ENCODE data around the gene CNTN5. TPM values are rescaled to one million over a fixed set of nuclear protein-coding genes. Genes with fewer than 3 reads are reported as not detected.

The CNTN5 gene
- total RNA-seq, 1 donor from 2014 or later, result not detected

DNA sequence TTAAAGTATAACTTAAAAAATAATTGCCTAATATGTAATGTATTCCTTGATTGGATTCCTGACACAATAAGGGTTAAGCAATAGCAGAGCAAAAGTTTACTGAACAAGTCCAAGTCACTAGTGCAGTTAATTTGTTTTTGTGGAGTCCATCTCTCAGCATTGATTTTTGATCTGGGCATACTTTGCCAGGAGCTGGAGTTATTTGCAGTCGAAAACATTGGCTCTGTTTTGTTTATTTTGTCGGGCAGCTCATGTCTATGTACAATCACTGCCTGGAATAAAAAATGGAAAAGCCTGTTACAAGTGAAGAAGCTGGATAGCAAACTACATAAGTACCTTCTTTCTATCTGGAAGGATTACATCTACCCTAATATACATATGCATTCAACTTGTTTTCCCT is 625.2 kb downstream of the CNTN5 start:
- TF ChIP-seq, protein P1, sequence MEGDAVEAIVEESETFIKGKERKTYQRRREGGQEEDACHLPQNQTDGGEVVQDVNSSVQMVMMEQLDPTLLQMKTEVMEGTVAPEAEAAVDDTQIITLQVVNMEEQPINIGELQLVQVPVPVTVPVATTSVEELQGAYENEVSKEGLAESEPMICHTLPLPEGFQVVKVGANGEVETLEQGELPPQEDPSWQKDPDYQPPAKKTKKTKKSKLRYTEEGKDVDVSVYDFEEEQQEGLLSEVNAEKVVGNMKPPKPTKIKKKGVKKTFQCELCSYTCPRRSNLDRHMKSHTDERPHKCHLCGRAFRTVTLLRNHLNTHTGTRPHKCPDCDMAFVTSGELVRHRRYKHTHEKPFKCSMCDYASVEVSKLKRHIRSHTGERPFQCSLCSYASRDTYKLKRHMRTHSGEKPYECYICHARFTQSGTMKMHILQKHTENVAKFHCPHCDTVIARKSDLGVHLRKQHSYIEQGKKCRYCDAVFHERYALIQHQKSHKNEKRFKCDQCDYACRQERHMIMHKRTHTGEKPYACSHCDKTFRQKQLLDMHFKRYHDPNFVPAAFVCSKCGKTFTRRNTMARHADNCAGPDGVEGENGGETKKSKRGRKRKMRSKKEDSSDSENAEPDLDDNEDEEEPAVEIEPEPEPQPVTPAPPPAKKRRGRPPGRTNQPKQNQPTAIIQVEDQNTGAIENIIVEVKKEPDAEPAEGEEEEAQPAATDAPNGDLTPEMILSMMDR (IDR thresholded peaks at IDR 0.05), result no peak
- H3K36me3 ChIP-seq, result no peaks in the 10 kb centered on the region
- no peaks in the 10 kb centered on the region for H3K27me3 ChIP-seq
- ATAC-seq, result no peak
- H3K4me1 ChIP-seq, result no peaks in the 10 kb centered on the region
- intact Hi-C loops (cut with DNase I), result no loop called here
- no peaks in the 10 kb centered on the region for H3K9me3 ChIP-seq
- no peak for DNase-seq
- H3K27ac ChIP-seq, result no peak overlapping the region
- H3K4me3 ChIP-seq, result no peak overlapping the region

DNA sequence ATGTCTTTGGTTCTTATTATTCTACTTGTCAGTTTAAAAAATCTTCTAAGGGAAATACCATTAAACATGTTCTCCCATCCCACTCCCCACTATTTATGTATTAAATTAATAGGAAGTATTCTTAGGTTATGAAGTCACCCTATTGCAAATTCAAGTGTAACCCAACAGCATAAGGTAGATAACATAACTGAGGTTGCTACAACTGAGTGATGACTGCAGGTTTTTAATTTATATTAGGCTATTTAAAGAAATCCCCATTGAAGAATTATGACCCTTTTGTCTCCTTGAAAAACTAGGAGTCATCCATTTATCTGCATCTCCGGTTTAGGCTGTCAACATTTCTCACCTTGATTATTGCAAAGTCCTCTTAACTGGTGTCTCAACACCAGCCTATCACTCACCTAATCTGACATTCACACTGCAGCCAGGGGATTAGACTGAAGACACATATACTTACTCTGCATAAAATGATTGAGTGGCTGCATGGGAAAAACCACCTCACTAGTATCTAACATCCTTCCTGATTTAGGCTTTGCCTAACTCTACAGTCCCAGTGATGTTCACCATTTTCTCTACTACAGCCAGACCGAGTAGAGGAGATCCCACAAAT is 649.4 kb downstream of the CNTN5 start:
- intact Hi-C loops (cut with DNase I), result no loop called here
- ATAC-seq (no peak), DNase-seq (no peak)
- H3K4me1 ChIP-seq, result no peaks in the 10 kb centered on the region
- TF ChIP-seq, protein P1 (IDR thresholded peaks at IDR 0.05), result no peak
- no peaks in the 10 kb centered on the region for H3K27me3 ChIP-seq
- H3K9me3 ChIP-seq, result no peaks in the 10 kb centered on the region
- no peak overlapping the region for H3K4me3 ChIP-seq
- H3K36me3 ChIP-seq, result no peaks in the 10 kb centered on the region
- no peak overlapping the region for H3K27ac ChIP-seq

- H3K27ac ChIP-seq, result no peak overlapping the region
- H3K36me3 ChIP-seq, result no peaks in the 10 kb centered on the region
- no peaks in the 10 kb centered on the region for H3K4me1 ChIP-seq
- no peaks in the 10 kb centered on the region for H3K27me3 ChIP-seq
- TF ChIP-seq, protein P1 (IDR thresholded peaks at IDR 0.05), result no peak
- no peak for DNase-seq
- intact Hi-C loops (cut with DNase I), result no loop called here
- H3K4me3 ChIP-seq, result no peak overlapping the region
- no peak for ATAC-seq
- no peaks in the 10 kb centered on the region for H3K9me3 ChIP-seq
Measured at GRCh38 chr11:99671808-99672409, 651.2 kb downstream of the CNTN5 start.

DNA sequence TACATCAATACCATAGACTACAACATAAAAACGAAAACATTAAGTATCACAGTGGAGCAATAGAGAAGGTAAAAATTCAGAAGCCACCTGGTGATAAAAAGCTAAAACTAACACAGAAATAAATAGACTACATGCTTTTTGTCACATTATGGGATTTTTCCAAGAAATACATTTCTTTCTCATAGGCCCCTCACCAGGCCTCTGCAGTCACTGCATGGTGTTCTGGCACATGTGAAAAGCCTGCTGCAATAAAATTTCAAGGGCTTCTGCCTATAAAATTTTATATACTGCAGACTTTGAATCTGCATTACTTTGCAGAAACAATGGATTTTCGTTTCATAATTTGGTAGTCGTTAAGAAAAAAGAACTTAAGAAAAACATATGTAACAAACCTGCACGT is 655.5 kb downstream of the CNTN5 start:
- intact Hi-C loops (cut with DNase I), result no loop called here
- Histone ChIP-seq H3K27me3 (no peaks in the 10 kb centered on the region), H3K36me3 (no peaks in the 10 kb centered on the region), H3K9me3 (no peaks in the 10 kb centered on the region), H3K4me1 (no peaks in the 10 kb centered on the region), H3K27ac (no peak overlapping the region), H3K4me3 (no peak overlapping the region)
- ATAC-seq (no peak), DNase-seq (no peak)
- TF ChIP-seq, protein P1 (IDR thresholded peaks at IDR 0.05), result no peak

DNA sequence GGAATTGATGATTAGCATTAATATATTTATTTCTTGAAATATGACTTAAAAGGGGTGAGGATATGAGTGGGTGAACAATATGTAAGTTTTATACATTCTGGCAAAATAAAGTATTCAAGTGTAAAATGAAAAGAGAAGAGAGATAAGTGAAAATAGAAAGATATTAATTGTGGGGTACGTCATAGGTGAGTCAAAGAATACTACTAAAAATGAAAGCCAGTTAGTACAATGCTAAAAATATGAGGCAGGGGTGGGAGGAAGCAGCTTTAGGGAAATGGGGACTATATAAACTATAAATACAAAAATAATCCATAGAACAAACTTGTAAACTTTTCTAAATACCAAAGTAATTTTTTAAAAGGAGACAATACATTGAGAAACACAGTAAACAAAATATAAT is 661.4 kb downstream of the CNTN5 start:
- H3K36me3 ChIP-seq, result no peaks in the 10 kb centered on the region
- H3K9me3 ChIP-seq, result no peaks in the 10 kb centered on the region
- H3K27me3 ChIP-seq, result no peaks in the 10 kb centered on the region
- TF ChIP-seq, protein P1 (IDR thresholded peaks at IDR 0.05), result no peak
- H3K4me1 ChIP-seq, result no peaks in the 10 kb centered on the region
- intact Hi-C loops (cut with DNase I), result no loop called here
- H3K4me3 ChIP-seq, result no peak overlapping the region
- DNase-seq, result no peak
- ATAC-seq, result no peak
- H3K27ac ChIP-seq, result no peak overlapping the region
